ENCODE measurements around the gene MAP3K21.

DNA sequence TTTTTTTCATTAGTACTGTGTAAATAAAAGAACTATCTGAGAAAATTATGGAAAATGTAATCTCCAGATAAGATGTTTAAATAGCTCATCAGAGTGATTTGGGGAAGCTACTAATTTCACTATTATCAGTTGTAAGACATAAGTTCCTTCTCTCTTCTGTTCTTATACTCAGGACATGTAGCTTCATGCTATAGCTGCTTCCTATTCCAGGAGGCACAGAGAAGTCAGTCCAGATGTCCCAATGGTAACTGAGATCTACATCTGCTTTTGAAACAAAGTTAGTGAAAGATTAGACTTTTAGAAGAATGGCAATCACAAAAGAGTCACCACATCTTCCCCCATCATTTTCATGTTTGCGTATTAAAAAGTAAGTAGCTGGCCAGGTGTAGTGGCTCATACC is 5.6 kb downstream of the MAP3K21 start:
- TF ChIP-seq, protein P1, sequence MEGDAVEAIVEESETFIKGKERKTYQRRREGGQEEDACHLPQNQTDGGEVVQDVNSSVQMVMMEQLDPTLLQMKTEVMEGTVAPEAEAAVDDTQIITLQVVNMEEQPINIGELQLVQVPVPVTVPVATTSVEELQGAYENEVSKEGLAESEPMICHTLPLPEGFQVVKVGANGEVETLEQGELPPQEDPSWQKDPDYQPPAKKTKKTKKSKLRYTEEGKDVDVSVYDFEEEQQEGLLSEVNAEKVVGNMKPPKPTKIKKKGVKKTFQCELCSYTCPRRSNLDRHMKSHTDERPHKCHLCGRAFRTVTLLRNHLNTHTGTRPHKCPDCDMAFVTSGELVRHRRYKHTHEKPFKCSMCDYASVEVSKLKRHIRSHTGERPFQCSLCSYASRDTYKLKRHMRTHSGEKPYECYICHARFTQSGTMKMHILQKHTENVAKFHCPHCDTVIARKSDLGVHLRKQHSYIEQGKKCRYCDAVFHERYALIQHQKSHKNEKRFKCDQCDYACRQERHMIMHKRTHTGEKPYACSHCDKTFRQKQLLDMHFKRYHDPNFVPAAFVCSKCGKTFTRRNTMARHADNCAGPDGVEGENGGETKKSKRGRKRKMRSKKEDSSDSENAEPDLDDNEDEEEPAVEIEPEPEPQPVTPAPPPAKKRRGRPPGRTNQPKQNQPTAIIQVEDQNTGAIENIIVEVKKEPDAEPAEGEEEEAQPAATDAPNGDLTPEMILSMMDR (IDR thresholded peaks at IDR 0.05): no peak
- TF ChIP-seq POLR2A (IDR thresholded peaks at IDR 0.05) (no peak), POLR2AphosphoS5 (IDR thresholded peaks at IDR 0.05) (no peak)
